GM18511 (cell line): Measurements from ENCODE around the gene PABPN1.
"Not testable (repeated sequence)": the region's sequence is repeated elsewhere in the genome, so short reads cannot be mapped to it uniquely, and the experiment has no call there.

Experiments used
- ATAC-seq: cut with Tn5 transposase; IDR thresholded peaks from one replicate; pipeline ENCODE4 v1.9.1; 2021; ENCODE audit warnings: mild to moderate bottlenecking, moderate library complexity; ENCODE audit not compliant: unreplicated experiment

PABPN1 gene

GRCh38 chr14:23320584-23321571 is at the start of gene PABPN1:
TSS of gene PABPN1 (plus strand) at chr14:23321457. CDS start at chr14:23321470, 13 bp downstream.
- ATAC-seq = peak; percentile 88

- no peak for ATAC-seq
Observed at GRCh38 chr14:23275412-23275811, 45.8 kb upstream of the PABPN1 start.

GRCh38 chr14:23277189-23277588 is 44.1 kb upstream of the PABPN1 start:
- no peak for ATAC-seq

- ATAC-seq = not testable (repeated sequence)
Observed at GRCh38 chr14:23277928-23278327, 43.3 kb upstream of the PABPN1 start.

GRCh38 chr14:23281247-23281646 is 40.0 kb upstream of the PABPN1 start:
- ATAC-seq = no peak

- ATAC-seq = peak; percentile 19
Observed at GRCh38 chr14:23284654-23285529, 36.4 kb upstream of the PABPN1 start.

- peak; percentile 36 for ATAC-seq
Observed at GRCh38 chr14:23285530-23286019, 35.7 kb upstream of the PABPN1 start.

- ATAC-seq = peak; percentile 98
Observed at GRCh38 chr14:23286020-23286901, 35.0 kb upstream of the PABPN1 start, which contains the start of gene HOMEZ. TSS of gene HOMEZ (minus strand) at chr14:23286132. CDS start at chr14:23285952, 180 bp downstream.

GRCh38 chr14:23286902-23287479 is 34.3 kb upstream of the PABPN1 start:
- no peak for ATAC-seq

- ATAC-seq = no peak
Observed at GRCh38 chr14:23294734-23295561, 26.3 kb upstream of the PABPN1 start.

- no peak for ATAC-seq
Observed at GRCh38 chr14:23296012-23296777, 25.1 kb upstream of the PABPN1 start.

- no peak for ATAC-seq
Observed at GRCh38 chr14:23297096-23297495, 24.2 kb upstream of the PABPN1 start.

GRCh38 chr14:23297611-23298277 is 23.5 kb upstream of the PABPN1 start:
- no peak for ATAC-seq

GRCh38 chr14:23299211-23299957 is 21.9 kb upstream of the PABPN1 start:
- ATAC-seq = no peak

- ATAC-seq = no peak
Observed at GRCh38 chr14:23299986-23300686, 21.1 kb upstream of the PABPN1 start.

GRCh38 chr14:23300687-23301223 is 20.5 kb upstream of the PABPN1 start:
- ATAC-seq = no peak
